COR-L47 (cell line): Measurements from ENCODE around the gene PPP4C.
A peak's percentile ranks its signal among the peaks of the same experiment; 100 is the strongest.

Experiments used
- DNase-seq: peaks from one replicate; lab custom pipeline; 2025; lab: John Stamatoyannopoulos, UW

PPP4C gene

DNA sequence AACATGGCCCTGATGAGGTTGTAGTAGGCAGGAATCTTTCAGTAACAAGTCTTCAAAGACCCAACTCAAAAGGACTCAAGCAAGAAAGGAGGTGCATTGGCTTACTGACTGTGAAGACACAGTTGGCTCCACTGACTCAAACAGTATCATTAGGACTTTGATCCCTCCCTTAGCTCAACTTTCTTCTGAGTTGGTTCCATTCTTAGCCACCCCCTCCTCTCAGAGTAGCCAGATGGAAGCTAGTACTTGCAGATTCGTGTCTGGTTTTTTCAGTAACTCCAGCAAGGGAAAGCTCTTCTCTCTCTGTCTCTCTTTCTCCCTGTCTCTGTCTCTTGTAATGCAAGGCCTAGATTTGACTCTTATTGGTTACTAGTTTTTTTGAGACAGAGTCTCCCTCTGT lies 52.2 kb downstream of the PPP4C start:
- no peak for DNase-seq

DNA sequence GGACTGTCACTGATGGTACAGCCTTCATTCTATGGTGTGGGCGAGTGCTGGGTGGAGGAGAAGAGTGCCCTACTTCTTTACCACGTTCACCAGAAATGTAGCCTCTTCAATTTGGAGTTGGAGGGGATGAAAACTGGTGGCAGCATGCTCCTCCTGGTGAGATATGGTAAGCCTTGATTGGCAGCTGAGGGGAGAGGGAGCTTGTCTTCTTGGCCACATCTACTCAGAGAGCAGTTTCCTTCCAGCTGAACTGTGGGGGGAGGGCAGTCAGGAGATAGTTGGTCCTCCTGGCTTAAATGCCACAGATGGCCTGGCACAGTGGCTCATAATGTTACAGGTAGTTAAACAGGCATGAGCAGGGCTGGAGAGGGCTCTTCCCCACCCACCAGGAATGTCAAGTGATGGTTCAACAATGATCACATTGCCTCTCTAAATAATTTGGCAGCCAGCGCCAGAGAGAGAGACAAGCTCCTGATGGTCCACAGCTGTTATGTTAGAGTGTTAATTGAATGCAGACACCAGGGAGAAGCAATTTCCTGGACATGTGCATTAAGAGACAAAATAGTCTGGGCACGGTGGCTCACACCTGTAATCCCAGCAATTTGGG lies 56.2 kb downstream of the PPP4C start:
- peak; percentile 5 for DNase-seq

DNA sequence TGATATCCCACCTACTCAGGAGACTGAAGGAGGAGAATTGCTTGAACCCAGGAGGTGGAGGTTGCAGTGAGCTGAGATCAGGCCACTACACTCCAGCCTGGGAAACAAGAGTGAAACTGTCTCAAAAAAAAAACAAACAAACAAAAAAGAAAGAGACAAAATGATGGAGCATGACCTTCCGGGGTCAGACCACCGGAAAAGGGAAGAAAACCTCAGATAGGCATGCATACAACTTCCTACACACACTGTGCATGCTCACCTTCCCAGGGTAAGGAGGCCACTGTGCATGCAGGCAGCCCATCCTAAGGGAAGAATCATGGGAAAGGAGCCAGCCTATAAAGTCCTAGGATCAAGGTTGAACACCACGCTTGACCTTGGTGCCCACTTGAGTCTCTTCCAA lies 56.8 kb downstream of the PPP4C start:
- DNase-seq, result no peak
